Measurements from ENCODE around the gene PPP2R3A. TPM values are rescaled to one million over a fixed set of nuclear protein-coding genes. Genes with fewer than 3 reads are reported as not detected.

PPP2R3A gene, protein sequence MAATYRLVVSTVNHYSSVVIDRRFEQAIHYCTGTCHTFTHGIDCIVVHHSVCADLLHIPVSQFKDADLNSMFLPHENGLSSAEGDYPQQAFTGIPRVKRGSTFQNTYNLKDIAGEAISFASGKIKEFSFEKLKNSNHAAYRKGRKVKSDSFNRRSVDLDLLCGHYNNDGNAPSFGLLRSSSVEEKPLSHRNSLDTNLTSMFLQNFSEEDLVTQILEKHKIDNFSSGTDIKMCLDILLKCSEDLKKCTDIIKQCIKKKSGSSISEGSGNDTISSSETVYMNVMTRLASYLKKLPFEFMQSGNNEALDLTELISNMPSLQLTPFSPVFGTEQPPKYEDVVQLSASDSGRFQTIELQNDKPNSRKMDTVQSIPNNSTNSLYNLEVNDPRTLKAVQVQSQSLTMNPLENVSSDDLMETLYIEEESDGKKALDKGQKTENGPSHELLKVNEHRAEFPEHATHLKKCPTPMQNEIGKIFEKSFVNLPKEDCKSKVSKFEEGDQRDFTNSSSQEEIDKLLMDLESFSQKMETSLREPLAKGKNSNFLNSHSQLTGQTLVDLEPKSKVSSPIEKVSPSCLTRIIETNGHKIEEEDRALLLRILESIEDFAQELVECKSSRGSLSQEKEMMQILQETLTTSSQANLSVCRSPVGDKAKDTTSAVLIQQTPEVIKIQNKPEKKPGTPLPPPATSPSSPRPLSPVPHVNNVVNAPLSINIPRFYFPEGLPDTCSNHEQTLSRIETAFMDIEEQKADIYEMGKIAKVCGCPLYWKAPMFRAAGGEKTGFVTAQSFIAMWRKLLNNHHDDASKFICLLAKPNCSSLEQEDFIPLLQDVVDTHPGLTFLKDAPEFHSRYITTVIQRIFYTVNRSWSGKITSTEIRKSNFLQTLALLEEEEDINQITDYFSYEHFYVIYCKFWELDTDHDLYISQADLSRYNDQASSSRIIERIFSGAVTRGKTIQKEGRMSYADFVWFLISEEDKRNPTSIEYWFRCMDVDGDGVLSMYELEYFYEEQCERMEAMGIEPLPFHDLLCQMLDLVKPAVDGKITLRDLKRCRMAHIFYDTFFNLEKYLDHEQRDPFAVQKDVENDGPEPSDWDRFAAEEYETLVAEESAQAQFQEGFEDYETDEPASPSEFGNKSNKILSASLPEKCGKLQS (N-terminal part only)
- total RNA-seq: 13.8 and 14.6 TPM in 2 replicates
- polyA plus RNA-seq: 3.1 and 3.3 TPM in 2 replicates
- 4.5 and 4.9 TPM in 2 replicates for polyA plus RNA-seq (2011; cell fraction: cytosol; rRNA removed)
- polyA plus RNA-seq (2011; cell fraction: nucleus; rRNA removed): 5.2 and 5.8 TPM in 2 replicates
- 7.0 and 7.6 TPM in 2 replicates for polyA plus RNA-seq (2012)
- 18.2 and 21.0 TPM in 2 replicates for polyA minus RNA-seq
- polyA minus RNA-seq (2011; cell fraction: cytosol; rRNA and poly(A)+ RNA removed): 0.41 TPM
- 20.0 and 26.3 TPM in 2 replicates for polyA minus RNA-seq (2011; cell fraction: nucleus; rRNA and poly(A)+ RNA removed)
- percentile 80 among the genes with signal in this experiment for Bru-seq, nascent RNA
- BruChase-seq, experiment 1, labeled RNA remaining after a 6-hour chase: percentile 64 among the genes with signal in this experiment
- percentile 67 among the genes with signal in this experiment for BruChase-seq, experiment 2, labeled RNA remaining after a 2-hour chase
- long read RNA-seq, full-length matches to known transcripts: 5 of 39 reads
- long read RNA-seq, partial matches to known transcripts: 3 of 39 reads
- long read RNA-seq, other reads (novel, unspliced or antisense): 31 of 39 reads

DNA sequence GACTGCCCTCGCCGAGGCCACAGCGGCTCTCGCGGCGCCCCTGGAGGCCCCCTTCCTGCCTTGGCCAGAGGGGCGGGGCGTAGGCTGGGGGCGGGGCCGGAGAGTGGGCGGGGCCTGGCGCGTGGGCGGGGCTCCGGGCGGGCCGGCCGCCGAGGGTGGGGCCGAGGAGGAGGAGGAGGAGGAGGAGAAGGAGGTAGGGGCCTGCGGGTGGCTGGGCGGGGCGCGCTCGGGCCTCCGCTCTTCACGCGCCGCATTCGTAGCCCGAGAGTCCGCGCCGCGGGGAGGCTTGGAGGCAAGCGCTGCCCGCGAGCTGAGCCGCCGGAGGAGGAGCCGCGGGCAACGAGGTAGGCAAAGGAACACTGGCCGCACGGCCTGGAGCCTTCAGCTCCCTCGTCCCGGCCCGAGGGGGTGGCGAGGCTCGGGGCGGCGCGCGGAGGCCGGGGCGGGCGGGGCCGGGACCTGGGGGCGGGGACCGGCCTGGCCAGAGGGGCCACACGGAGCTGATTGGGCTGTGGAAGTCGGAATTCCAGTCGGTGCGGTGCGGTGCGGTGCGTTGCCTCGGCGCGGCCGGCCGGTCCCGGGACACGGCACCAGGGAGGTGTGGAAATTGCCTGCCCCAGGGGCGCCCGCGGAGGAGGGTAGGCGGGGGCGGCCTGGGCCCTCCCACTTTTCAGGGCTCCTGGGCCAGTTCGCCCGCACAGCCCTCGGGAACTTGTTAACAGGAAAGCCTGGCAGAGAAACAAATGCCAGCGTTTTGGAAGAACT, at the start of gene PPP2R3A:
PPP2R3A (plus strand) TSS at position 223 of the 765 bp plus-strand sequence. CDS start 35,771 bp downstream, outside the sequence.
- Histone ChIP-seq H3K4me3 (replicated peaks in 1 of 3; ENCODE audit: insufficient read depth in 1 of 3, low read depth in 1 of 3, low read length in 3 of 3) (peak within 1 kb of the TSS; percentile 61 to 95 (median 92)), H3K27me3 (ENCODE audit: control insufficient read depth in 2 of 2, insufficient read depth in 2 of 2, low read length in 2 of 2) (peaks cover 5 to 6% of the 10 kb centered on the region in 2 experiments), H3K79me2 (ENCODE audit: control insufficient read depth, insufficient read depth, low read length) (no peaks in the 10 kb centered on the region), H3K4me2 (ENCODE audit: insufficient read depth, low read length) (peak within 1 kb of the TSS; percentile 86), H3K9ac (replicated peaks; ENCODE audit: extremely low read depth, insufficient read depth, low read length) (peak within 1 kb of the TSS; percentile 88), H2AFZ (ENCODE audit: low read depth, low read length) (peak within 1 kb of the TSS; percentile 89), H4K20me1 (replicated peaks; ENCODE audit: control insufficient read depth, extremely low read depth, insufficient read depth, low read length) (no peaks in the 10 kb centered on the region), H3K4me1 (ENCODE audit: control insufficient read depth, extremely low read depth, insufficient read depth, low read length) (peaks cover 10% of the 10 kb centered on the region), H3K9me3 (replicated peaks; ENCODE audit: control insufficient read depth, insufficient read depth, low read length) (no peaks in the 10 kb centered on the region), H3K36me3 (ENCODE audit: control insufficient read depth in 2 of 2, extremely low read depth in 1 of 2, insufficient read depth in 2 of 2, low read length in 2 of 2) (no peaks in the 10 kb centered on the region), H3K27ac (ENCODE audit: insufficient read depth, low read depth, low read length) (peak within 1 kb of the TSS; percentile 63), H3K9me1 (replicated peaks; ENCODE audit: control insufficient read depth, extremely low read depth, insufficient read depth, low read length) (no peaks in the 10 kb centered on the region)
- intact Hi-C loops (cut with micrococcal nuclease) (loop anchor here (1.0 kb wide), 4 partner anchors 27 to 1087 kb away; partner anchors contain the start of gene MSL2), dilution Hi-C loops (cut with MboI; ENCODE audit: extremely low pct_ligation_motif_present, low sequenced_read_pairs) (no loop called here)
- DNase-seq (ENCODE audit: low read depth, low spot score): peak; percentile 88
- no TSS peak for BruUV-seq (replicated peaks)
- TF ChIP-seq, protein P1, sequence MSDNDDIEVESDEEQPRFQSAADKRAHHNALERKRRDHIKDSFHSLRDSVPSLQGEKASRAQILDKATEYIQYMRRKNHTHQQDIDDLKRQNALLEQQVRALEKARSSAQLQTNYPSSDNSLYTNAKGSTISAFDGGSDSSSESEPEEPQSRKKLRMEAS (IDR thresholded peaks at IDR 0.05; ENCODE audit: insufficient read depth, insufficient read length): peak; percentile 14
- peak; percentile 37 for TF ChIP-seq POLR2A (IDR thresholded peaks at IDR 0.05; ENCODE audit: low read depth, low read length)
- peak; percentile 47 for TF ChIP-seq POLR2AphosphoS5 (IDR thresholded peaks at IDR 0.05; ENCODE audit: insufficient read depth, low read depth, low read length)
- TF ChIP-seq, protein P2, sequence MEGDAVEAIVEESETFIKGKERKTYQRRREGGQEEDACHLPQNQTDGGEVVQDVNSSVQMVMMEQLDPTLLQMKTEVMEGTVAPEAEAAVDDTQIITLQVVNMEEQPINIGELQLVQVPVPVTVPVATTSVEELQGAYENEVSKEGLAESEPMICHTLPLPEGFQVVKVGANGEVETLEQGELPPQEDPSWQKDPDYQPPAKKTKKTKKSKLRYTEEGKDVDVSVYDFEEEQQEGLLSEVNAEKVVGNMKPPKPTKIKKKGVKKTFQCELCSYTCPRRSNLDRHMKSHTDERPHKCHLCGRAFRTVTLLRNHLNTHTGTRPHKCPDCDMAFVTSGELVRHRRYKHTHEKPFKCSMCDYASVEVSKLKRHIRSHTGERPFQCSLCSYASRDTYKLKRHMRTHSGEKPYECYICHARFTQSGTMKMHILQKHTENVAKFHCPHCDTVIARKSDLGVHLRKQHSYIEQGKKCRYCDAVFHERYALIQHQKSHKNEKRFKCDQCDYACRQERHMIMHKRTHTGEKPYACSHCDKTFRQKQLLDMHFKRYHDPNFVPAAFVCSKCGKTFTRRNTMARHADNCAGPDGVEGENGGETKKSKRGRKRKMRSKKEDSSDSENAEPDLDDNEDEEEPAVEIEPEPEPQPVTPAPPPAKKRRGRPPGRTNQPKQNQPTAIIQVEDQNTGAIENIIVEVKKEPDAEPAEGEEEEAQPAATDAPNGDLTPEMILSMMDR (IDR thresholded peaks at IDR 0.05; ENCODE audit: extremely low read depth in 1 of 2, insufficient read depth in 1 of 2, low read depth in 1 of 2, low read length in 2 of 2): no peak
- no peak for TF ChIP-seq GATA2 (IDR thresholded peaks at IDR 0.05; ENCODE audit: insufficient read depth, insufficient read length, low read depth, low read length)
- TF ChIP-seq MYC (IDR thresholded peaks at IDR 0.05; ENCODE audit: low read depth, low read length): no peak
- ChIA-PET CTCF (interaction anchor here (1.1 to 4.0 kb wide), 4 partner anchors 26 to 787 kb away, joined by 3 to 52 read pairs (median 10); partner anchors contain the start of gene STAG1), POLR2A (interaction anchor here (0.9 to 1.3 kb wide), 4 partner anchors 26 to 1171 kb away, joined by 3 to 7 read pairs (median 4); partner anchors contain the start of gene EPHB1)
- FAIRE-seq: peak; percentile 84

All from endothelial cell of umbilical vein (primary cell).